ENCODE data around the gene TCTN1. TPM values are rescaled to one million over a fixed set of nuclear protein-coding genes. Genes with fewer than 3 reads are reported as not detected.

Gene TCTN1
- total and polyA plus RNA-seq, 9 of the 15 experiments (the other 6 are each of a cell fraction or from before 2014, with no cell fraction given): 0.32 to 12.5 (median 4.0) TPM

DNA sequence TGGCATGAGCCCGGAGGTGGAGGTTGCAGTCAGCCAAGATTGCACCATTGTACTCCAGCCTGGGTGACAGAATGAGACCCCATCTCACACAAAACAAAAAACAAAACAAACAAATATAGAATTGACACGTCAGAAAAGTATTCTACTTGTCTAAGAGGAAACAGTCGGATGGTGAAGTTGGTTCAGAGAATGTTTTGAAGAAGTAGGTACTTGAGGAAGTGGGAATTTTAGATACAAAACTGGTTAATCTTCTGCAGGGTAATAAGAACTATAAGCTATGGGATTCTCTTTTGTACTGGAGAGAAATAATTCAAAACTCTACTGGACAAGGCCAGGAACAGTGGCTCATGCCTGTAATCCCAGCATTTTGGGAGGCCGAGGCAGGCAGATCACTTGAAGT, 14.6 kb upstream of the TCTN1 start:
- Histone ChIP-seq H3K4me2 (ENCODE audit: insufficient read depth, low read length) (no peak overlapping the region), H3K36me3 (ENCODE audit: control insufficient read depth, insufficient read depth, low read length) (no peaks in the 10 kb centered on the region), H3K4me1 (replicated peaks in 1 of 2; ENCODE audit: control insufficient read depth in 2 of 2, insufficient read depth in 2 of 2, low read length in 2 of 2) (no peaks in the 10 kb centered on the region; a peak in 1 of 5 replicates), H3K9me1 (ENCODE audit: control insufficient read depth, insufficient read depth, low read length) (no peaks in the 10 kb centered on the region), H3K79me2 (ENCODE audit: control insufficient read depth, insufficient read depth, low read length) (no peaks in the 10 kb centered on the region), H3K9ac (ENCODE audit: insufficient read depth in 1 of 2, low read depth in 2 of 2, low read length in 2 of 2) (no peak overlapping the region), H3K4me3 (no peak overlapping the region), H3K27ac (ENCODE audit: extremely low read depth, low read depth, low read length) (no peak overlapping the region), H3K9me3 (replicated peaks; ENCODE audit: control insufficient read depth, insufficient read depth, low read depth, low read length) (no peaks in the 10 kb centered on the region), H3K27me3 (ENCODE audit: control insufficient read depth in 2 of 2, insufficient read depth in 2 of 2, low read length in 2 of 2) (no peaks in the 10 kb centered on the region), H2AFZ (ENCODE audit: low read depth, low read length) (peak overlapping the region; percentile 16; the same call in 1 of the 2 replicates), H4K20me1 (replicated peaks; ENCODE audit: control insufficient read depth, insufficient read depth, low read length) (no peaks in the 10 kb centered on the region)
- ChIA-PET POLR2A (interaction anchor here (1.0 to 1.7 kb wide), 3 partner anchors 61 to 131 kb away, joined by 3 to 5 read pairs (median 4); partner anchors contain the start of genes FAM216A and GPN3), CTCF (ENCODE audit: low intra/inter-chr PET ratio) (interaction anchor here (0.5 to 3.6 kb wide), 7 partner anchors 10 to 498 kb away, joined by 3 to 30 read pairs (median 5); partner anchors contain the start of gene ARPC3)
- BruUV-seq (replicated peaks): no TSS peak
- DNase-seq (ENCODE audit: extremely low read depth in 1 of 4, low spot score in 3 of 4) (no peak), FAIRE-seq (no peak), ATAC-seq (no peak)
- WGBS (ENCODE audit: insufficient coverage, low coverage, missing lambda C conversion rate): 67% methylated on average over 4 of the region's 4 CpGs
- in situ Hi-C loops (cut with MboI) (loop anchor here (10.0 kb wide), 1 partner anchor 505 kb away; no protein-coding TSS in a partner anchor), intact Hi-C loops (cut with micrococcal nuclease) (no loop called here)
- no peak for TF ChIP-seq MAX (CRISPR knock-in tag; IDR thresholded peaks at IDR 0.05)
- TF ChIP-seq KAT2B (IDR thresholded peaks at IDR 0.05; ENCODE audit: low read depth, low read length): no peak
- TF ChIP-seq TCF3 (CRISPR knock-in tag; IDR thresholded peaks at IDR 0.05): no peak
- no peak for TF ChIP-seq TEAD4 (IDR thresholded peaks at IDR 0.05; ENCODE audit: low read length)
- TF ChIP-seq TEAD4 (CRISPR knock-in tag; IDR thresholded peaks at IDR 0.05; ENCODE audit: borderline replicate concordance): no peak
- no peak for TF ChIP-seq ZNF699 (CRISPR knock-in tag; IDR thresholded peaks at IDR 0.05; ENCODE audit: insufficient replicate concordance)
- no peak for TF ChIP-seq TEAD1 (CRISPR knock-in tag; IDR thresholded peaks at IDR 0.05)
- TF ChIP-seq, protein P1, sequence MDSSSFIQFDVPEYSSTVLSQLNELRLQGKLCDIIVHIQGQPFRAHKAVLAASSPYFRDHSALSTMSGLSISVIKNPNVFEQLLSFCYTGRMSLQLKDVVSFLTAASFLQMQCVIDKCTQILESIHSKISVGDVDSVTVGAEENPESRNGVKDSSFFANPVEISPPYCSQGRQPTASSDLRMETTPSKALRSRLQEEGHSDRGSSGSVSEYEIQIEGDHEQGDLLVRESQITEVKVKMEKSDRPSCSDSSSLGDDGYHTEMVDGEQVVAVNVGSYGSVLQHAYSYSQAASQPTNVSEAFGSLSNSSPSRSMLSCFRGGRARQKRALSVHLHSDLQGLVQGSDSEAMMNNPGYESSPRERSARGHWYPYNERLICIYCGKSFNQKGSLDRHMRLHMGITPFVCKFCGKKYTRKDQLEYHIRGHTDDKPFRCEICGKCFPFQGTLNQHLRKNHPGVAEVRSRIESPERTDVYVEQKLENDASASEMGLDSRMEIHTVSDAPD (CRISPR knock-in tag; IDR thresholded peaks at IDR 0.05): no peak
- TF ChIP-seq CREB1 (IDR thresholded peaks at IDR 0.05): no peak
- TF ChIP-seq CREB1 (CRISPR knock-in tag; IDR thresholded peaks at IDR 0.05): no peak
- no peak for TF ChIP-seq POLR2AphosphoS2 (IDR thresholded peaks at IDR 0.05; ENCODE audit: low read length)
- no peak for TF ChIP-seq HOMEZ (CRISPR knock-in tag; IDR thresholded peaks at IDR 0.05)
- TF ChIP-seq, protein P2, sequence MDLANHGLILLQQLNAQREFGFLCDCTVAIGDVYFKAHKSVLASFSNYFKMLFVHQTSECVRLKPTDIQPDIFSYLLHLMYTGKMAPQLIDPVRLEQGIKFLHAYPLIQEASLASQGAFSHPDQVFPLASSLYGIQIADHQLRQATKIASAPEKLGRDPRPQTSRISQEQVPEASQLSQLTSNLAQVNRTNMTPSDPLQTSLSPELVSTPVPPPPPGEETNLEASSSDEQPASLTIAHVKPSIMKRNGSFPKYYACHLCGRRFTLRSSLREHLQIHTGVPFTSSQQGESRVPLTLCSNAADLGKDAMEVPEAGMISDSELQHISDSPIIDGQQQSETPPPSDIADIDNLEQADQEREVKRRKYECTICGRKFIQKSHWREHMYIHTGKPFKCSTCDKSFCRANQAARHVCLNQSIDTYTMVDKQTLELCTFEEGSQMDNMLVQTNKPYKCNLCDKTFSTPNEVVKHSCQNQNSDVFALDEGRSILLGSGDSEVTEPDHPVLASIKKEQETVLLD (IDR thresholded peaks at IDR 0.05): no peak
- no peak for TF ChIP-seq PRMT5 (CRISPR knock-in tag; IDR thresholded peaks at IDR 0.05)
- no peak for TF ChIP-seq ZNF280A (IDR thresholded peaks at IDR 0.05; ENCODE audit: low read depth, partially characterized antibody)
